GM18868 (cell line): ENCODE results near the gene TDRD9.

ENCODE experiments used
- ATAC-seq: cut with Tn5 transposase; IDR thresholded peaks from one replicate; pipeline ENCODE4 v1.9.1; 2021; ENCODE audit warnings: mild to moderate bottlenecking, moderate library complexity; ENCODE audit not compliant: unreplicated experiment

The TDRD9 gene

DNA sequence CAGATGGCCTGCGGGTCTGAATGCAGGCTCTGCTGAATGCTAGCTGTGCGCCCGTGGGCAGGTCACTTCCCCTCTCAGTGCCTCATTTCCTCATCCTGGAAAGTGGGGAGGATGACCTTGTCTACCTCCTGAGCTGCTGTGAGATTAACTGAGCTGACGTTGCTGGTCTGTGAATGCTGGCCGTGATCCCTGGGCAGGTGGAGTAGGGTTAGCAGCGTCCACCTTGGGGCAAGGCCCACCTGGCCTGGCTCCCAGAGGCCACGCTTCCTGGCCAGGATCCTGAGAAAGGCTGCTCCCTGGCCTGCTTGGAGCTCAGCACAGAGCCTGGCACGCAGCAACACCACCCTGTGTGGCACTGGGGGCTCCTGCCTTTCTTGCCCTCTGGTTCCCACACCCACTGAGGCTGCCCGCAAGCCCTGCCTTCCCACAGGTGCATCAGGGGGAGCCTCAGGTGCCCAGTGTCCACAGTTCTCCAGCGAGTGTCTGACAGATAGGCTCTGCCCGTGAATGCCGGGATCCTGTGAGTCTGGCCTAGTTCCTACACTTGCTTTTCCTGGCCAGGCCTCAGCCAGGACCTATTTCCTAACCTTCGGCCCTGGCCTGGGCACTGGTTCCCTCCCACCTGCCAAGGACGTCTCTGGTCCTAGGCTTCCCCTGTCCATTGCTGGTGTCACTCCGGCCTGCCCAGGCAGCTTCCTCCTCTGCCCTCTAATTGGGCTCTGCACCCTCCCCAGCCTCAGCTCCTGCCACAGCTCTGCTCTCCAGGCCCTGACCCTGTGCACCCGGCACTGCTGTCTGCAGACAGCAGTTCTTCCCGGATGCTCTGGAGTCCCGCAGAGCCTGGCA is 37.2 kb upstream of the TDRD9 start:
- no peak for ATAC-seq

DNA sequence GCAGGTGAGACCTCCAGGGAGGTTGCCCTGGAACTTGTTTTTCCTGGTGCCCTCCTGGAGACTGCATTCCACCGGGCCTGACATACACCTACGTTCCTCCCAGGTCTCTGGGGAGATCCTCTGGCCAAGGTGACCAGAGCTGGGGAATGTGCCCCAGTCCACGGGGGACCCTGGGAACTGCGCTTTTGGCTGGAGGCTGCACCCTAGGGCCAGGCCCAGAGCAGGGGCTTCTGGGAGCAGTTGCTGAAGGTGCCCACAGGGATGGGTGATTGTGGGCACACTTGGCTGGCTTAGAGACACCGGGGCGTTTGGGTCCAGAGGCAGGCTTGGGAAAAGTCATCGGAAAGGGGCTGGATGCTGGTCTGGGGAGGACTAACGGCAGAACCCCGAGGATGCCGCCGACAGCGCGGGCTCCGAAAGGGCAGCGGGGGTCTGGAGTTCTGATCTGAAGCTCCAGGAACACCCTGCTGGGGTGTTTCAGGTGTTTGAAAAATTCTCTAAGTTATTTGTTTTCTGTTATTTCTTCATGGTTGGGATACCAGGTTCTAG is 36.5 kb upstream of the TDRD9 start:
- no peak for ATAC-seq

DNA sequence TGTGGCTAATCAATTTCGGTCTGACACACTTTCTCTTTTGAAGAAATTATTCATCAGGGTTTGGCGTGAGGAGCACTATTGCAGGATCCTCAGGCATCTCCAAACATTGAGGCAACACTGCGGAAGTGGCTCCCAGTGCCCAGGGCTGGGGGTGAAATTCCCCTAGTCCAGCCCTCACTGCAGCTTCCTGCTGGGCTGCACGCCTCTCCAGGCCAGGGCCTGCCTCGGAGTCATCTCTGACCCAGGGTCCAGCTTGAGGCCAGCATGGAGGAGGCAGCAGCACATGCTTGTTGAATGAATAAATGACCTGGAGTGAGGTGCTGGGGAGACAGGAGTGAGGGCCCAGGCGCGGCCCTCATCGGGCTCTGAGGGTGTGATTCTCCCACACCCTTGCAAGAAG is 36.0 kb upstream of the TDRD9 start:
- ATAC-seq: no peak

DNA sequence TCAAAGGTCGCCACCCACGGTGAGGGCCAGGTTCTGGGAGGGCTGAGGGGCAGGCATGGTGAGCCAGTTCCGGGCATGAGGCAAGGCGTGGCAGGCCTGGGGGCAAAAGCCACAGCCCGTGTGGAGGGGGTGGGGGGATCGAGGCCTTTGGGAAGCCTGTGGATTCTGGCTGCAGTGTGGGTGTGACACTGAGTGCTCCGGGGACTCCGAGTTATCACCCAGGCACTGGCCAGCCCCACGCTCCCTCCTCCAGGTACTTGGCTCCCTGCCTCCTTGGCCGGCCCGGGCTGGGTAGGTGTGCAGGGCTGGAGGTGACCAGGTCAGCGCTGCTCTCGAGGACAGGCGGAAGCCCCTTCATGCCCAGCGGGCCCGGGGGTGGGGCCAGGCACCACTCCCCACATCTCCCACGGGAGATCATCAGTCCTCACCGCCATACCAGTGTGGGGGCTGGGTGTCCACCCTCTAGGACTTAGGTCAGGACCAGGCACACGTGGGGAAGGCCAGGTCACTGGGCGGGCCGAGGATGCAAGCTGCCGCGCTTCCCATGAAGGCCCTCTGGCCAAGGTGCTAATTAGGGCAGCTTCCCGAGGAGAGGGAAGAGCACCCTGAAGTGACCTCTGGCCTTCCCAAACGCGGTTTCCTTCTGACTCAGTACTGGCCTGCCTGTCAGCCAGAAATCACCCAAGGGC is 34.1 kb upstream of the TDRD9 start:
- no peak for ATAC-seq

DNA sequence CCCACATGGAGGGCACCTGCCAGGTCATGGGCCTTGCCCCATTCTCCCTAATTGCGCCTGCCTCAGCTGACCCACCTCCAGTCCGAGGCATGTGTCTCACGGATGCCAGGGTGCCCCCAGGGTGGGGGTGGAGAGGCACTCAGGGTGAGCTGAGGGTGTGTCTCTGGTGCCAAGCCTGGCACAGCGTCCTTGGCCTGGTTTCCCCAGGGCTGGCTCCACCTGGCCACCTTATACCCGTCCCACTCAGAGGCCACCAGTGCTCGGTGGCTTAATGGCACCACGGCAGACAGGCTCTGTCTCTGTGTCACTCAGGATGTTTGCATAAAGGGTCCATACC is 33.6 kb upstream of the TDRD9 start:
- no peak for ATAC-seq

DNA sequence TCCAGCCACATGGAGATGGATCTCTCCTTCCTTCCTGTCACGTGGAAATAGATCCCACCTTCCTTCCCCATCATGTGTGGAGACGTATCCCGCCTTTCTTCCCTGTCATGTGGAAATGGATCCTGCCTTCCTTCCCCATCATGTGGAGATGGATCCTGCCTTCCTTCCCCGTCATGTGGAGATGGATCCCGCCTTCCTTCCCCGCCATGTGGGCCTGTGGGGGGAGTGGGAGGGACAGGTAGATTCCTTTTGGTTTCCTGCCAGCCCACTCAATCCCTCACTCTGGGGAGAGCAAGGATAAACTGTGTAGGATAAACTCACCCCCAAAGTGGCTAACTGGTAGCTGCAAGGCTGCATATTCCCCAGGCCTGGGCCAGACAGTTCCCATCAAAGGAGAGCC is 31.7 kb upstream of the TDRD9 start:
- ATAC-seq: no peak

DNA sequence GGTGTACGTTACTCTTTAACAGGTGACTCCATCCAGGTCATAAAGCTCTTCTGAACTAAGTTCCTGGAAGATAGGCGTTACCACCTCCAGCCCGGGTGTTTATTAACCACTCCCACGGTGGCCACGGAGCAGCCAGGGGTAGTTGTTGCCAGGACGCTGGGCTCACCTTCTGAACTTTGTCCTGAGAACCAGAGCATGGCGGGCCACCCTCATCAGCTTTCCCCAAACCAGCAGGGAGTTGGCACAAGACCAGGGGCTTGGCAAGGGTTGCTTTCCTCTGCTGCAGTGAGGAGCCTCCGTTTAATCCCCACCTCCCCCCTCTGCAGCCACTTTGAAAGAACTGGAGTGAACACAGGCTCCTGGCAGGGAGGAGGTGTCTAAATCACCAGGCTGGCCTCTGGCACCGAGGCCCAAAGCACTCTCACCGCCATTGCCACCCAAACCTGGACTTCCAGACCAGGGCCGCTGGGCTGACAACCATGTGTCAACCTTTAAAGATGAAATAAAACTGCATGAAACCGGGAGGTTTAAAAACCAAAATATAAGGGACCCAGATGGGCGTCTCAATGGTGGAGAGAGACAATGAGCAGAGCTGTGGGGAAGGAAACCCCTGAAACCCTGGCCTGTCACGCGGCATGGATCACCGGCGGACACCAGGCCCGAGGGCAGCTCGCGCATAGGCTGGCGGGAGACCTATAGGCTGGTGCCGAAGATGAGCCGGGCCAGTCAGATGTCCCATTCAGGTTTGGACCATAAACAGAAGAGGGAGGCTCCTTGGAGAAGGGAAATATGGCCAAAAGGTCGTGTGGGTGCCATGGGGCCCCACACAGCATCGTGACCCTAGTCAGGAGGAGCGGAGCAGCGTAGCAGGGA is 30.9 kb upstream of the TDRD9 start:
- no peak for ATAC-seq

DNA sequence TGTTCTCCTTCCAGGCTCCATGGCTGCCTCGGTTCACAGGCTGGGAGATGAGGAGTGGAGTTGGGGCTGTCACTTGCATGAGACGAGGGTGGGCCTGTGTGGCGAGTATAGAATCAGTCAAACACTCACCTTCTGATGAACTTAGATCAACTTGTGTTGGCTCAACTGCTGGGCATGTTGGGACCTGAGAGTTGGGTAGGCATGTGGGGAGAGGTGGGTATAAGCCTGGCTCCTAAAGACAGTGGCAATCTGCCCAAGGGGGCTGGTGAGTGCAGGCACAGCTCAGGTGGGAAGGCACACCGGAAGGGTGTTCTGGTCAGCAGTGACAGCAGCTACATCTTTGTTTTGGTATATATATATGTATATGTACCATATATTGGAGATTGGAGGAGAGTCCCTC is 30.1 kb upstream of the TDRD9 start:
- ATAC-seq: no peak

DNA sequence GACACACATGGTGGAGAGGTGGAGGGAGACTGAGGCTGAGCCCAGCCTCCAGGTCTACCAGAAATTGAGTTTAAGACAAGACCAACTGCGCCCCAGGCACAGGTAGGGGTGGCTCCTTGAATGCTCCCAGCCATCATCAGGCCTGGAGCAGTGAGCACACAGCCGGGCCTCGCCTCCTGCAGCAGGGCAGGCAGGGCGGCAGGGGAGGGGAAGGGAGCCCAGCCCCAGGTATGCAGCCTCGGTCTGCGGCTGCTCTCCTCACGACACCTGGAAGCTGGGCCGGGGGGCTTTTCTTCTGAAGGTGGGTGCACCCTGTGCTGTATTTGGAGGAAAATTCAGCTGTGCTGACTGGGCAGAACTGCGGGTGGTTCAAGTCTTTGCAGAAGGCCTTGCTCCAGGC is 29.5 kb upstream of the TDRD9 start:
- ATAC-seq: no peak

DNA sequence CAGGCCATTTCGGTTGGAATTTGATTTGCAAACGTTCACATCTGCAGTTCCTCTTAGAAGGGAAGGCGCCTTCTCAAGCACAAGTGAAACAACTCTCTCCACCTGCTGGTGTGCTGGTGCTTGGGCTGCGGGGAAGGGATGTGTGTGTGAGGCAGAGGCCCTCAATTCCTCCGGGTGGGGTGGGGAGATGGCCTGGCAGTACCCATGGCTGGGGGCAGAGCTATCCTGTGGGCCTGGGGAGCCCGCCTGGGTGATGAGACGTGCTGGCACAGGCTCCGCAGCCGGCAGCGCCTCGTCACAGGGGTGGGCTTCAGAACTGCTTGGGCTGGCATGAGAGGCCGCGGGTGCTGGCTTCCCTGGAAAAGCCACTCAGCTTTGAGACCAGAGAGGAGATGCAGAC is 28.9 kb upstream of the TDRD9 start:
- no peak for ATAC-seq

DNA sequence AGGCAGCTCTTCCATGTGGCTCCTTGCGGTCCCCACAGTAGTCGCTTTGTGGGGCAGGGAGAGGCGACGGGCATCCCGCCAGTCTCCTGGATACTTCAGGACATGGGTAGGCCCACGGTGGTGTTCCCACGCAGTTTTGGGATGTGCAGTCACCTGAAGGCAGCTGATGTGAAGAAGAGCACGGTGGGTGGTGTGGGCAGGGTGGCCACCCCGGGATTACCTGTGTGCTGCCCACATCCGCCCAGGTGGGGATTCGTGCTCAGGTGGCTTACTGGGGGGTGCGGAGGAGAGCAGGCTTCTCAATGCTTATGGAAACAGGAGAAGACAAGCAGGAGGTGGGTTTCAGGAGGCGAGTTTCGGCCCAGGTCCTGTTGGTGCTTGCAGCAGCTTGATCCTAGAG is 28.4 kb upstream of the TDRD9 start:
- no peak for ATAC-seq

DNA sequence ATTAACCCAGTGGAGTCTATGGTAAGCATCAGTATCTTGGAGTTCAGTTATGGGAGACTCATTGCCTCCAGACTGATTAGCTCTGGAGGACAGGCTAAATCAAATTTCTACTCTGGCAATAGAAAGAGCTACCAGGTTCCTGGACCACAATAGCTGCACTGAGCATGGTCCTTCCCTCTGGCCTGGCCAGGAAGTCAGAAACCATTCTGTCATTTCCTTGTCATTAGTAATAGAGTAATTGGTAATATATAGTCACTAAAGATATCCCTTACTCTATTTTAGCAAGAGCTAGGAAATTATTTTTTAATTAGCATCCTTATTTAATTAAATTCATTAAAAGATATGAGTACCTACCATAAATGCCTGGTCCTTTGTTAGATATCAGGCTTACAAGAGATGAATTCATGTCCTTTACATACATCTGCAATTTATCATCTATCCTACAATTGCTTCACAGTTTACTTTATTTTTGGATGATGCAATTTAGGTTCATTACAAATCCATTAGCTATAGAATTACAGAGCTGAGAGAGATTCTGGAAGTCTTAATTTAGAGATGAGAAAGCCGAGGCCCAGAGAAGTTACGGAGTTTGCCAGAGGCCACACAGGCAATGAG is 23.7 kb upstream of the TDRD9 start:
- no peak for ATAC-seq

DNA sequence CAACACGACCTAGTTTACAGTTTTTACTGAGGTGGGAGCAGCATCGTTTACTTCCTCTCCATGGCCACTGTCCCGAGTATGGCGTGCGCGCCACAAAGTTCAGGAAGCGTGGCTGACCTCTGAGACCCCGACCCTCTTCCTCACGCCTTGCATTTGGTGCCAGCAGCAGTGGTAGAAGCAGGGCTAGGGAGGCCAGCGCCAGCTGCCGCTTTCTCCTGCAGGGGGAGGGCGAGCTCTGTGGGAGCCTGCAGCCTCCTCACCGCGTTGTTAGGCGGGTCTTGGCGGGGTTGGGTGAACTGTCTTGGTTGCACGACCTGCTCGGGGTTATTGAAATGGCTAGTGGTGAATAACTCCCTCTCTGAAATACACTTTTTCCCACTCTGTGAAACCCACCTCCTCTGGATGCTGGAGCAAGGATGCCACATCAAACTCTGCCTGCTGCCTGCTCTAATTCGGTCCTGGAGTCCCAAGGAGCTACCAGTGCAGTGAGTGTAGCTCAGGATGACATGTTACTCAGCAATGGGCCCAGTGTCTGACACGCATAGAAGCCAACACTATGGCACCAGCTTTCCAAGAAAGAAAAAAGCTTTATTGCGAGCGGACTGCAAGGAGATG is 22.3 kb upstream of the TDRD9 start:
- ATAC-seq: no peak

DNA sequence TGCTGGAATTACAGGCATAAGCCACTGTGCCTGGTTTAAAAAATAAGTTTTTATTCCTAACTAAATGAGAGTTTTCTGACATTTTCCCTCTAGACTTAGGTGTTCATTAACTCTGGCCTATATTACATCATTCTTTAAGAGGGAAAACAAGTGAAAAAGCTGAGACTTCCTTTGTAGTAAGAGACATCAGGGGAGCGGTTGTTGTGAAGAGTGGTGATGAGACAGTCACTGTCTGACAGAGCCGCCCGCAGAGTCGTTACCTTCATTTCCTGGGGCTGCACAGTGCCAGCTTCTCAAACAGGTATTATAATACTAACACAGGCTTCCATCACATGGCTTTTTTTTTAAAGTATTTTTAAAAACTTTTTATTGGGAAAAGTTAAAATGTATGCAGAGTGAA is 19.7 kb upstream of the TDRD9 start:
- no peak for ATAC-seq

DNA sequence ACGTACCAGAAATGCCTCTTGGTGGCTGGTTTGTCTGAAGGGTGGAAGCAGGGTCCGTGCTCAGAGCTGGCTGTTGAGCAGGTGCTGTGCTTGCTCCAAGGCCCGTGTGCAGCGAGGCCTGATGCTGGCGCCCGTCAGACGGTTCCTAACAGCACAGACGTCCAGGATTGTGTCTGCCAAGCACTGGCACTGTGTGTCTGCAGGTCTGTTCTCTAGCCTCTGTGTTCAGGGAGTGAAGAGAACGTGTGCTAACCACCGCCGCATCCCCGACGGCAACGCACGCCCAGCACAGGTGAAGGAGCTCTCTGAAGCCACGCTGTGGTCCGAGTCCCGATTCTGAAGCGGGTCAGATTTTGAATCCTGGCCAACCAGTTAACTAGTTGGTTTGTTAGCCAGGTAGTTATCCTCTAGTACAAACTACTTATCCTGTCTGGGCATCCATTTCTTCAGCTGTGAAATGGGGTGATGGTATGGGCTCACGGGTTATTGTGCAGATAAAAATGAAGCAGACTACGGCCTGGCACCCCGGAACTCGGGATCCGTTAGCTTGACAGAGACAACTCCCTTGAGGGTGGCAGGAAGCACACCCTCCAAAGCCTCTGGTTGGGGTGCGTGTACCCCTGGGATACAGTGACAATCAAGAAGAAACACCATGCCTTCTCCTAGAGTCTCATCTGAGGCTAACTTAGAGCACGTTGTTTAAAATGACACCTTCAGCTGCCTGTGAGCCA is 18.6 kb upstream of the TDRD9 start:
- no peak for ATAC-seq

DNA sequence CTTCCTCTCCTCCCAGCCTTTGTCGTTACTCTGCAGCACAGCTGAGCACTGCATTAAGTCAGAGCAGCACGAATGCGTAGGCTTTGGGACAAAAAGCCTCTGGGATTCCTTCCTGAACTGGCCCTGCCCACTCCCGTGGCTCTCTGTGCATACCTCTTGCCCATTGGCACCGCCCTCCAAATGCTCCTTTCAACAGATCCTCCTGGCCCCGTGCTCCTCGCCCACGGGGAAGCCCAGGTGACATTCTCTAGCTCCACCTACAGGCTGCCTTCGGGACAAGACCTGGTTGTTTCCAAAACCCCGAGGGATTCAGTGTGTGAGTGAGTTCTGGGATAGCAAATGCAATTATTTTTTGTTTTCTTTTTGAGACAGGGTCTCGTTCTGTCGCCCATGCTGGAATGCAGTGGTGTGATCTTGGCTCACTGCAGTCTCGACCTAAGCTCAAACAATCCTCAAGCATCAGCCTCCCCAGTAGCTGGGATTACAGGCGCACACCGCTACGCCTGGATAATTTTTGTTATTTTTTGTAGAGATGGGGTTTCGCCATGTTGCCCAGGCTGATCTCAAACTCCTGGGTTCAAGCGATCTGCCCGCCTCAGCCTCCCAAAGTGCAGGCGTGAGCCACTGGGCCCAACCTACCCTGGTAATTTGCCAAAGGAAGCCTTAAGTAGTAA is 17.9 kb upstream of the TDRD9 start:
- ATAC-seq: no peak

DNA sequence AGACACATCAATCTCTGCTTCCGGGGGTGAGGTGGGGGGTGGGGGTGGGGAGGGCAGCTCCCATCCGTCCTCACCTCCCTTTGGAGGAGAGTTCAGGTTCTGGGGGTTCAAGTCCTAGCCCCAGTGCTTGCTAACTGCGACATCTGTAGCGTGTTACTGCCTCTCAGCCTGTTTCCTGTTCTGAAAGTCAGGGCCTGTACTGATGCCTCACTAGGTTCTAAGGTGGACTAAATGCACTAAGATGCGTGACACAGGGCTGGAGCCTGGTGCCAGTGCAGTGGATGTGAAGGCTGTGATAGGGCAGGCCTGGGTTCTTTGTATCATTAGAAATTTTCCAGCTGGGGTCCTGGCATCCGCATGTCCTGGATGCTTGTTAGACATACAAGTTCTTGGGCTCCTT is 17.3 kb upstream of the TDRD9 start:
- ATAC-seq: no peak

DNA sequence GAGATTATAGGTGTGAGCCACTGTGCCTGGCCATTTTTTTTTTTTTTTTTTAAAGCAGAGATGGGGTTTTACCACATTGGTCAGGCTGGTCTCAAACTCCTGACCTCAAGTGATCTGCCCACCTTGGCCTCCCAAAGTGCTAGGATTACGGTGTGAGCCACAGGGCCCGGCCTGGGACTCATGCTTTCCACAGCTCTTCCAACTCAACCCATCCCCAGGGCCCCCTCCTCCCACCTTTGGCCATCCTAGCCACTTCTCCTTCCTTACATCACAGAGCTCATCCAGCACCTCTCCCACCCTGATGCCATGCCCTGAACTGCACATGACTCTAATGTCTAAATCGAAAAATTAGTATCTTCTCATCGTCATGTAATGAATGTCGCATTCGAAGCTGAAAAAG is 12.6 kb upstream of the TDRD9 start:
- ATAC-seq: no peak

DNA sequence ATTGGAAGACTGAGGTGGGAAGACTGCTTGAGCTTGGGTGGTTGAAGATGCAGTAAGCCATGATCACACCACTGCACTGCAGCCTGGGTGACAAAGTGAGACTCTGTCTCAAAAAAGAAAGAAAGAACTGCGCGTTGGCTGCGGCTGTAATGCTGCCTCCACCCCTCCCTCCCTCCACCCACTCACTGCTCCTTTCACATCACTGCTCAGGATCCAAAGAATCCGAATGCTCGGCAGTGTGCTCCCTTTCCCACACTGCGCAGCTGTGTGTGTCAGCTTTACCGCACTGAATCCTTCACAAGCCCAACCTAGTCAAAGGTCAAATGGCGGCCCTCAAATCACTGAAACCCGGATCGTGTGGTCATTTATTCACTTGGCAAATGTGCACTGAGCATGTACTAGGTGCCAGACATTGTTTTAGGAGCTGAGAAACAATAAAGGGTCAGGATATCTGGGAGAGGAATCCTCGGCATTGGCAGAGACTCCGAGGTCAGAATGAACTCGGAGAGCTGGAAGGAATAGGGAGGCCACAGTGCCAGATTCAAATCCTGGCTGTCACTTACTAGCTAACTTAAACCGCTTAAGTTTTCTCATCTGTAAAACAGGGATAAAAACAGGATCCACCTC is 11.5 kb upstream of the TDRD9 start:
- no peak for ATAC-seq
